GM10266 (cell line): ENCODE measurements around the gene GRM5.
A peak's percentile ranks its signal among the peaks of the same experiment; 100 is the strongest.

Source experiments
- DNase-seq: peaks from one replicate; pipeline ENCODE4 v3.0.0; 2012; ENCODE audit errors: extremely low spot score
- CTCF ChIP-seq: IDR thresholded peaks from 2 replicates; pipeline ENCODE4 v1.5.1; 2012; ENCODE audit warnings: mild to moderate bottlenecking, low read depth; ENCODE audit not compliant: control insufficient read depth, insufficient read depth; ENCODE audit errors: missing control alignments

The GRM5 gene

GRCh38 chr11:88489030-88489429 is 576.8 kb downstream of the GRM5 start:
- TF ChIP-seq CTCF, result no peak

GRCh38 chr11:88487646-88488045 is 578.1 kb downstream of the GRM5 start:
- DNase-seq, result no peak
- no peak for TF ChIP-seq CTCF

More at GRCh38 chr11:88489030-88489429, 576.8 kb downstream of the GRM5 start:
- no peak for DNase-seq

GRCh38 chr11:88484873-88485621 is 580.7 kb downstream of the GRM5 start:
- DNase-seq, result peak; percentile 49
- TF ChIP-seq CTCF, result peak; percentile 62

GRCh38 chr11:88482871-88483301 is 582.9 kb downstream of the GRM5 start:
- no peak for DNase-seq
- no peak for TF ChIP-seq CTCF

- TF ChIP-seq CTCF, result no peak
- no peak for DNase-seq
Observed at GRCh38 chr11:88480223-88480622, 585.6 kb downstream of the GRM5 start.

GRCh38 chr11:88478136-88478815 is 587.5 kb downstream of the GRM5 start:
- no peak for TF ChIP-seq CTCF
- DNase-seq, result no peak

GRCh38 chr11:88475991-88476418 is 589.8 kb downstream of the GRM5 start:
- TF ChIP-seq CTCF, result no peak
- DNase-seq, result no peak
